ENCODE data around the gene UFC1. TPM values are rescaled to one million over a fixed set of nuclear protein-coding genes. Genes with fewer than 3 reads are reported as not detected.
"Not testable (repeated sequence)": the region's sequence is repeated elsewhere in the genome, so short reads cannot be mapped to it uniquely, and the experiment has no call there.

The UFC1 gene
- total RNA-seq, 1 experiment from 2014 or later, result 127 TPM

GRCh38 chr1:161115132-161115711 is 38.6 kb upstream of the UFC1 start:
- in situ Hi-C loops (cut with HindIII; ENCODE audit: low pct_unique_long_range_greater_than_20kb, low sequenced_read_pairs), result no loop called here
- ChIA-PET CTCF (no interaction called here), POLR2A (no interaction called here)
- no TSS peak for BruUV-seq (replicated peaks)
- TF ChIP-seq POLR2AphosphoS5 (IDR thresholded peaks at IDR 0.05; ENCODE audit: low read depth, low read length) (no peak), SIN3A (IDR thresholded peaks at IDR 0.05; ENCODE audit: borderline replicate concordance, insufficient read depth, low read depth, low read length) (no peak), CTCF (IDR thresholded peaks at IDR 0.05) (no peak), TCF7L2 (IDR thresholded peaks at IDR 0.05; ENCODE audit: low read depth, low read length) (no peak)
- TF ChIP-seq, protein P1, sequence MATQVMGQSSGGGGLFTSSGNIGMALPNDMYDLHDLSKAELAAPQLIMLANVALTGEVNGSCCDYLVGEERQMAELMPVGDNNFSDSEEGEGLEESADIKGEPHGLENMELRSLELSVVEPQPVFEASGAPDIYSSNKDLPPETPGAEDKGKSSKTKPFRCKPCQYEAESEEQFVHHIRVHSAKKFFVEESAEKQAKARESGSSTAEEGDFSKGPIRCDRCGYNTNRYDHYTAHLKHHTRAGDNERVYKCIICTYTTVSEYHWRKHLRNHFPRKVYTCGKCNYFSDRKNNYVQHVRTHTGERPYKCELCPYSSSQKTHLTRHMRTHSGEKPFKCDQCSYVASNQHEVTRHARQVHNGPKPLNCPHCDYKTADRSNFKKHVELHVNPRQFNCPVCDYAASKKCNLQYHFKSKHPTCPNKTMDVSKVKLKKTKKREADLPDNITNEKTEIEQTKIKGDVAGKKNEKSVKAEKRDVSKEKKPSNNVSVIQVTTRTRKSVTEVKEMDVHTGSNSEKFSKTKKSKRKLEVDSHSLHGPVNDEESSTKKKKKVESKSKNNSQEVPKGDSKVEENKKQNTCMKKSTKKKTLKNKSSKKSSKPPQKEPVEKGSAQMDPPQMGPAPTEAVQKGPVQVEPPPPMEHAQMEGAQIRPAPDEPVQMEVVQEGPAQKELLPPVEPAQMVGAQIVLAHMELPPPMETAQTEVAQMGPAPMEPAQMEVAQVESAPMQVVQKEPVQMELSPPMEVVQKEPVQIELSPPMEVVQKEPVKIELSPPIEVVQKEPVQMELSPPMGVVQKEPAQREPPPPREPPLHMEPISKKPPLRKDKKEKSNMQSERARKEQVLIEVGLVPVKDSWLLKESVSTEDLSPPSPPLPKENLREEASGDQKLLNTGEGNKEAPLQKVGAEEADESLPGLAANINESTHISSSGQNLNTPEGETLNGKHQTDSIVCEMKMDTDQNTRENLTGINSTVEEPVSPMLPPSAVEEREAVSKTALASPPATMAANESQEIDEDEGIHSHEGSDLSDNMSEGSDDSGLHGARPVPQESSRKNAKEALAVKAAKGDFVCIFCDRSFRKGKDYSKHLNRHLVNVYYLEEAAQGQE (IDR thresholded peaks at IDR 0.05; ENCODE audit: insufficient read depth in 1 of 2, low read depth in 2 of 2, low read length in 1 of 2), result no peak
- no peaks in the 10 kb centered on the region for H3K9me3 ChIP-seq (ENCODE audit: control insufficient read depth, insufficient read depth, low read depth, low read length)
- peaks cover 4% of the 10 kb centered on the region; the same call in 1 of the 2 replicates for H3K36me3 ChIP-seq (ENCODE audit: control insufficient read depth, insufficient read depth, low read length)
- H3K4me3 ChIP-seq (ENCODE audit: low read depth in 2 of 2, low read length in 2 of 2), result peak overlapping the region; percentile 0 to 100; a peak in 3 of 4 replicates
- peak overlapping the region; percentile 45; the same call in 1 of the 2 replicates for H3K27ac ChIP-seq (ENCODE audit: low read length)
- intact Hi-C loops (cut with micrococcal nuclease; ENCODE audit: unreplicated experiment), result no loop called here
- peak; percentile 36; the same call in 1 of the 2 replicates for ATAC-seq
- peak; percentile 96 for DNase-seq (ENCODE audit: low read depth, low spot score)
- H3K4me1 ChIP-seq (ENCODE audit: control insufficient read depth, insufficient read depth, low read length), result peaks cover 35% of the 10 kb centered on the region
- no peaks in the 10 kb centered on the region for H3K27me3 ChIP-seq (ENCODE audit: control insufficient read depth, insufficient read depth, low read length)

DNA sequence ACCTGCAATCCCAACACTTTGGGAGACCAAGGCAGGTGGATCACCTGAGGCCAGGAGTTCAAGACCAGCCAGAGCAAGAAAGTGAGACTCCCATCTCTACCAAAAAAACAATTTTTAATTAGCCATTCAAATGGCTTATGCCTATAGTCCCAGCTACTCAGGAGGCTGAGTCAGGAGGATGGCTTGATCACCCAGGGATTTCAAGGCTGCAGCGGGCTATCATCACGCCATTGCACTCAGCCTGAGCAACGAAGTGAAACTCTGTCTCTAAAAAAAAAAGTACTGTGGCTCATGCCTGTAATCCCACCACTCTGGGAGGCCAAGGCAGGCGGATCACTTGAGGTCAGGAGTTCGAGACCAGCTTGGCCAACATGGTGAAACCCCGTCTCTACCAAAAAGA is 37.8 kb upstream of the UFC1 start:
- Histone ChIP-seq H3K4me1 (ENCODE audit: control insufficient read depth, insufficient read depth, low read length) (peaks cover 36% of the 10 kb centered on the region), H3K27ac (ENCODE audit: low read length) (peak overlapping the region; percentile 45; the same call in 1 of the 2 replicates), H3K4me3 (ENCODE audit: low read depth in 2 of 2, low read length in 2 of 2) (peak overlapping the region in 1 of 2 experiments; percentile 100; a peak in 2 of 4 replicates)
- BruUV-seq (replicated peaks); H3K36me3 ChIP-seq (ENCODE audit: control insufficient read depth, insufficient read depth, low read length); DNase-seq (ENCODE audit: low read depth, low spot score); ATAC-seq; CTCF ChIA-PET; intact Hi-C loops (cut with micrococcal nuclease; ENCODE audit: unreplicated experiment); H3K27me3 ChIP-seq (ENCODE audit: control insufficient read depth, insufficient read depth, low read length); POLR2A ChIA-PET; H3K9me3 ChIP-seq (ENCODE audit: control insufficient read depth, insufficient read depth, low read depth, low read length); in situ Hi-C loops (cut with HindIII; ENCODE audit: low pct_unique_long_range_greater_than_20kb, low sequenced_read_pairs): not testable (repeated sequence)
